ENCODE data around the gene MB.
"Not testable (repeated sequence)": the region's sequence is repeated elsewhere in the genome, so short reads cannot be mapped to it uniquely, and the experiment has no call there.

Gene MB

DNA sequence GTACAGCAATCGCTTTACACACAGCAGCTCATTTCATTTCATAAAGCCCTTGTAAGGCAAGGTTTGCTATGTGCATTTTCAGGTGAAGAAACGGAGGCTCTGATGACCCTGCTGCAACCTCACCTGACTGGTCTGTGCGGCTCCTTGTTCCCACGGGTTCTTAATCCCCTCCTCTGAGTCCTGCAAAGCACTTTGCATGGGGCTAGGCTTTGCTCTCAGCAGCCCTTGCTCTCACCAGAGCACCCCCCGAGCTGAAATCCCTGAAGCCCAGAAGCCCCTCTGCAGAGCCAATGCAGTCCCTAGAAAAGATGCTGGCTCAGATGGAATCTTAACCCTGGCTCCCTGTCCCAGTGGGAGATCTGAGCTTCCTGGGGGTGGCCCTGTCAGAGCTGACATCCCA is 20.1 kb upstream of the MB start:
- no peak for DNase-seq

DNA sequence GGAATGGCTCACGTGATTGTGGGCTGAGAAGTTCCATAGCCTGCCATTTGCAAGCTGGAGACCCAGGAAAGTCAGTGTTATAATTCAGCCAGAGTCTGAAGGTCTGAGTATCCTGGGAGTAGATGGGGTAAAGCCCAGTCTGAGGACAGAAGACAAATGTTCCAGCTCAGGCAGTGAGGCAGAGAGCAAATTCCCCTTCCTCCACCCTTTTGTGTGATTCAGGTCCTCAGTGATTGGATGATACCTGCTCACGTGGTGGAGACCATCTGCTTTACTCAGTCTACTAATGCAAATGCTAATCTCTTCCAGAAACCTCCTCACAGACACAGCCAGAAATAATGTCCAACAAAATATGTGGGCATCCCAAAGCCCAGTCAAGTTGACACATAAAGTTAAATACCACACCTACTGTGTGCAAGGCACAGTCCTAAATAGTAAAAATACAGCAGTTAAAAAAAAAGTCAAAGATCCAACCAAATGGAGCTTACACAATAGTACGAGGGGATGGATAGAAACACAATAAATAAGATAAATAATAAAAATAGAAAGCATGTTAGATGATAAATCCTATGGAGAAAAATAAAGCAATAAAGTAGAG is 17.9 kb upstream of the MB start:
- DNase-seq, result no peak

DNA sequence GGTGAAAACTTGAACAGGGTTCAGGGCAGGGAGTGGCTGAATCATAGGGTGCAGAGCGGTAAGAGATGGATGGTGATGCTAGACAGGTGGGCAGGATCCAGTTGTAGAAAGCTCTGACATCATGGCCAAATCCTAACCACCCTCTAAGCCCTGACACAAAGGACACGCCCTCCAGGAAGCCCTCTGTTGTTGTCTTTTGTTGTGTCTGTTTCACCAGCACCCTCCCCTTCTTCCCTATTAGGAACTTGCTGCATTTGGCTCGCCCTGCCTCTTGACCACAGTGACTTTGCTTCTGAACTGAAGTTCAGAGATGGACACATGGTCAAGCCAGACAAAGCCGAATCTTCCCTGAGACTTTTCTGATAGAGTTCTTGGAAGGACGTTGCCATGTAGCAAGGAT is 16.9 kb upstream of the MB start:
- DNase-seq, result no peak

DNA sequence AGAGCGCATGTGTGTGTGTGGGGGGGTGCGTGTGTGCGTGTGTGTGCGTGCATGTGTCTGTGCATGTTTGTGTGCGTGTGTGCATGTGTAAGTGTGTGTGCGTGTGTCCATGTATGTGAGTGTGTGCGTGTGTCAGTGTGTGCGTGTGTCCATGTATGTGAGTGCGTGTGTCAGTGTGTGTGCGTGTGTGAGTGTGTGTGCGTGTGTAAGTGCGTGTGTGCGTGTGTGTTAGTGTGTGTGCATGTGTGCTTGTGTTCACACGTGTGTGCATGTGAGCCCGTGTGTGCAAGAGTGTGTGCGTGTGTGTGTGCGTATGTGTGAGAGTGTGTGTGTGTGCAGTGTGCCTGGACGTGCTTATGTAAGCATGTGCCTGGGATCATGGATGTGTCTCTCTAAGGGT is 16.4 kb upstream of the MB start:
- DNase-seq, result no peak

DNA sequence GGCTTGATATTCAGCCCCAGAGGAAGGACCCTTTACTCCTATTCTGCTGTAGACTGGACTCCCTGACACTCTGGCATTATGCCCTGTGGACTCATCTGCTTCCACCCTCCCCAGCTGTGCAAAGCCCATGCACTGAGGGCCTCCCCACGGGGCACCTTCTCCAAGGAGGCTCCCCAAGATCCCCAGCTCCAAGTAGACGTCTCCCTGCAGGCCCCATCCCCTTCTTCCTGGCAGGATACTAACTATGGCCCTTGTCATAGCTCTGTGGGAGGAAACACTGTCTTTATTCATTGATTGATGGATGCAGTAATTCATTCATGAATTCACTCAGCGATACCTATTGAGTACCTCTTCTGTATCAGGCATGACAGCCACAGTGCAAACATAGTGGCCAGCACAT is 15.8 kb upstream of the MB start:
- DNase-seq, result no peak

DNA sequence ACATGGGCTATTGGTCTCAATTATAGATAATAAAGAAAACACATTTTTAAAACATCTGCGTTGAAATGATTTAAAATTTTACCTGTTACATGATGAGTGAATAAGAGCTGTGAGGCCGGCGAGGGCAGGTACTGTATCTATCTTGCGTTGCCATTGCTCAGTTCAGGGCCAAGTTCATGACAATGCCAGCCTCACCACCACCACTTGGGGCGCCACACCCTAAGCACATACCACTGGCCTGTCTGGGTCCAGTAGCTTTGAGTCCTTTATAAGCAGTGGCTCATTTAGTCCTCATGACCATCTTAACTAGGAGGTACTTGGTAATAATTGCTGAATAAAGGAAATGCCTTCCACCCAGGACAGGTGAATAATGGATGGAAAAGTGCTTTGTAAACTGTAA is 14.5 kb upstream of the MB start:
- DNase-seq, result no peak

DNA sequence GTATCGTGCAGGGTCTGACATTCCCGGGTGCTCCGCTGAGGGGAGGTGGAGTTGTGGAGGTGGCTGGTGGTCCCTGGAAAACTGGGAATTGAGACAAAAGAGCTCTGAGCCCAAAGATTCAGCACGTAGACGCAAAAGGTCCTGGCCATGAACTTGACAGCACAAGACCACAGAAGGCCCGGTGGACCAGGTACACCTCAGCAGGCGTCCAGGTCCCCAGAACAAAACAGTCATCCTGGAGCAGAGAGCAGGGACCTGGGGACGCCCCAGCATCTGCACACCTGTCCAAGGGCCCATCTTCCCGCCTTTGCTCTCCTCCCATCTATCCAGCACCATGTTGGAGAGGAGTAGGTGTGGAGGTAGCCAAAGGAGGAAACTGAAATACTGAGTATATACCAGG is 13.8 kb upstream of the MB start:
- no peak for DNase-seq

DNA sequence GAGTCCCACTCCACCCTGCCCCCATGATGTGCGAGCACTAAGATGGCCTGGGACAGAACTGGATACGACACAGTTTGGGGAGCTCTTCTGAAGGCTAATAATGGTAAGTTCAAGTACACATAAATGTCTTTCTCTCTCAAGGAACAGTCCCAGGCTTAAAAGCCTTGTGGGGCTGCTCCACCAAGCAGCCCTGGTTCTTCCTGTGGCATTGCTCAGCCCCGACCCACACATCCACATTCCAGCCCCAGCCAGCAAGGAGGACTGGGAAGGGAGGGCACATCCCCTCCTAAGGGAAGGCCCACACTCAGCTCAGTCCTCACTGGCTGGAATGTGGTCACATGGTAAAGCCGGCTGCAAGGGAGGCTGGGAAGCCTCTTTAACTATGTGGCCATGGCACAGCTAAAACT is 13.3 kb upstream of the MB start:
- no peak for DNase-seq

DNA sequence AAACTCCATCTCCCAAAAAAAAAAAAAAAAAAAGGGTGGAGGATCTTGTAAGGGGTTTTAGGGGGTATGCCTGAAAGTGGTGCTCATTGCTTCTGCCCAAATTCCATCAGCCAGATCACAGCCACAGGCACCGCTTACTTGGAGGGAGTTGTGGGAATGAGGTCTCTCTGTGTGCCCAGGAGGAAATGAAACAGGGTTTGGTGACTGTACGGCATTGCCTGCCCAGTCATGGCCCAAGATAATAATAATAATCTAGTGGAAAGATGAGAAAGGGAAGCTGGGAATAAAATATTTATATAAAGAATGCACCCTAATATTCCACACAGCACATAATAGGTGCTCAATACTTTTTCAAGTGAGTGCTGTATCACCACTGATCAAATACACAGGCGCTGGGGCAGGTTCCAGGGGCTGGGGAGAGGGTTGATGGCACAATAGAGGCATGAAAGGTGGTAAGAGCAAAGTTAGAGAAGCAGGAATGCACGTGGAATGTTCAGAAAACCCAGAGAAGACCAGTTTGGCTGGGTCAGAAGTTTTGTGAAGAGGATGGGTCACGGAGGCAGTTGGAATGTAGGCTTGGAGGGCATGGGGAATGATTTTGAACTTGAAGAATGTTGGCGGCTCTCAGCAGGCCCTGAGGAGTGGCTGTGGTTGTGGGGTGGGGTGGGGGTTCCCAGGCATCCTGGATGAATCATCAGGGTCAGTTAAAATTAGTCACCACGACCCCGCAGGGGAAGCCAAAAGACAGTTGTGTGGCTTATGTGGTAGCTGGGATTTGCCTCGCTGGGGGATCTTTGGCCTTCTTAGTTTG is 12.5 kb upstream of the MB start:
- peak; percentile 9 for DNase-seq

DNA sequence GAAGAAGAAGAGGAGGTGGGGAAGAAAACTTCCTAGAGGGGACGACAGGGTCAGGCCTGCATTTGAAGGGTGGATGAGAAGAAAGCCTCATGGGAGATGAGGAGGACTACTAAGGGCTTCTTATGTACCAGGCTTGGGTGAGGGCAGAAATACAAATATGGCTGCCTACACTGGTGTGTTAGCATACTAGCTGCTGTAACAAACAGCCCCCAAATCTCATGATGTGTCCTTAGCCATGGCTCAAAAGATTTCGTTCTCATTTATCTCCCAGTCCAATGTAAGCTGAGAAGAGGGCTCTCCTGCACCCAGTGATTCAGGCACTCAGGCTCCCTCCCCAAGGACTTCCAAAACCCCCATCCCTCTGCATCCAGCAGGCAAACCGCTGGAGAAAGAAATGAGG is 11.6 kb upstream of the MB start:
- no peak for DNase-seq

DNA sequence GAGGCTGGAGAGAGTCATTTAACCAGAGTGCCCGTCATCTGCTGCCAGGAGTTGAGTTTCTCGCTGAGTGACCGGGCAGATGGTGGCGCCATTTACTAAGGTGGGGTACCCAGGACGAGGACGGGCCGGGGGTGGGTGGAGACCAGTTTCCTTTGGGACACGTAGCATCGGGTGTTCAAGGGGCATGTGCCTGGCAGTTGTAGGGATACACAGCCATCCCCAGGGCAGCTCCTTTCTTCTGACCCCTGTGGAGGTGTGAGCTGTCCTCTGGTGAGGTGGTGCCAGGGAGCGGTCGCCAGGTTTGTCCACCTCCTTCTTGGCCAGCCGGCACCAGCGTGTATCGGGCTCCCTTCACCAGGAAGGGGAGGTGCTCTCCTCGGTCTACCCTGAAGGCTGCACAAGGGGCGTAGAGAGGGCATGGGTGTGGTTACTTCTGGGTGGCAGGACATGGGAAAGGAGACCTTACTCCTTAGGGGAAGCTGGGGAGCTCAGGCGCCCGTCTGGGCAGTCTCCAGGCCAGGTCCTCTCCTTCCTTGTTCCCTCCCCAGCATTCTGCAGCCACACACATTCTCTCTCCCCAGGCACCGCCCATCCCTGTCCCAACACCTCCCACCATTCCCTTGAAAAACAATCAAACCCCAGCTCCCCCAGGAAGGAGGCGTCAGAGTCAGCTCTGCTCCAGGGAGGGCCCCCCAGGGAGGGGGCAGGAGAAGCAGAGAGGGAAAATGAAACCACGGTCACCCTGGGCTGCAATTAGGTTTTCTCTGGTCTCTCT is 10.3 kb upstream of the MB start:
- DNase-seq, result no peak

DNA sequence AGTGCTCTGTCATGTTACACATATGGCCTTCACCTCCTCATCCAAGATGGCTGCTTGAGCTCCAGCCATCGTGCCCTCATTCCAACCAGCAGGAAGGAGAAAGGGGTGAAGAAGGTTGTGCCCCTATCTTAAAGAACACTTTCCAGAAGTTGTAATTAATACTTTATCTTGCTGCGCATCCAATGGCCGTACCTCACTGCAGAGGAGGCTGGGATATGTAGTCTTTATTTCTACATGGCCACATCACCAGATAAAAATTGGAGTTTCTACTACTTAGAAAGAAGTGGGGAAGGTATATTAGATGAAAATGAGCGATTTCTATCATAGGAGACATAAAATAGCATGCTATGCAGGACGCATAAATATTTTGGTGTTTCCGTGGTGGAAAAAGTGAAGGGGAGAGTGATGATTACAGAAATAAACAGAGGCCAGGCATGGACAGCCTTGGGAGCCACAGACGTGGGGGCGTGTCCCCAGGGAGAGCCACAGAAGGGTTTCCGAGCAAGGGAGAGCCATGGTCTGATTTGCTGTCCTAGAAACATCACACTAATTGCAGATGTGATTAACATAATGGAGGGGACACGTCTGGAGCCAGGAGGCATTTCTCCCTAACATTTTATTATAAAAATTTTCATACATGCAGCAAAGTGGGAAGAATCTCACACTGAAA is 8.8 kb upstream of the MB start:
- DNase-seq, result no peak

DNA sequence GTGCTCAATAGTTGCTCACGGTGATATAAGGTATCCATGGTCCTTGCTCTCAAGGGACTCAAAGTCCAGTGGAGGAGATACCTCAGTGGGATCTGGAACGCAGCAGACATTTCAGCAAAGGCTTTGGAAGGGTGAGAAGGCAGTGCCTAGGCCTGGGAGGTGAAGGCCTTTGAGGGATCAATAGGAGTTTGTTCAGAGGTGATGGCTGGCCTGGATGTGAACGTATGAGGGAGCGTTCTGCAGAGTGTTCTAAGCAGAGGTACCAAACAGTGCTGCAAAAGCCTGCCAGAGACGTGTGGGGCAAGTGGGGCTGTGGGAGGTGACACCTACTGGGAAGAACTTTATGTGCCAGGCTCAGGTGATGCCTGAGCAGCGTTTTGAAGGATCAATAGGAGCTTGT is 7.4 kb upstream of the MB start:
- DNase-seq, result no peak

DNA sequence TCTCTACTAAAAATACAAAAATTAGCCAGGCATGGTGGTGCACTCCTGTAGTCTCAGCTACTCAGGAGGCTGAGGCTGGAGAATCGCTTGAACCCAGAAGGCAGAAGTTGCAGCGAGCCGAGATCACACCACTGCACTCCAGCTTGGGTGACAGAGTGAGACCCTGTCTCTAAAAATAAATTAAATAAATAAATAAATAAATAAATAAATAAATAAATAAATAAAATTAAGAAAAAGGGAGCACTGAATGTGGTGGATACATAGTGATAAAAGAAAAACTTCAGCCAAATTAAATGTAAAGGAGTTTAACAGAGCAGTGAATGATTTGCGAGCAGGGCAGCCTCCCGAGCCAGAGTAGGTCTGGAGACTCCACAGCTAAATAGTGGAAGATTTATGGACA is 6.8 kb upstream of the MB start:
- not testable (repeated sequence) for DNase-seq

DNA sequence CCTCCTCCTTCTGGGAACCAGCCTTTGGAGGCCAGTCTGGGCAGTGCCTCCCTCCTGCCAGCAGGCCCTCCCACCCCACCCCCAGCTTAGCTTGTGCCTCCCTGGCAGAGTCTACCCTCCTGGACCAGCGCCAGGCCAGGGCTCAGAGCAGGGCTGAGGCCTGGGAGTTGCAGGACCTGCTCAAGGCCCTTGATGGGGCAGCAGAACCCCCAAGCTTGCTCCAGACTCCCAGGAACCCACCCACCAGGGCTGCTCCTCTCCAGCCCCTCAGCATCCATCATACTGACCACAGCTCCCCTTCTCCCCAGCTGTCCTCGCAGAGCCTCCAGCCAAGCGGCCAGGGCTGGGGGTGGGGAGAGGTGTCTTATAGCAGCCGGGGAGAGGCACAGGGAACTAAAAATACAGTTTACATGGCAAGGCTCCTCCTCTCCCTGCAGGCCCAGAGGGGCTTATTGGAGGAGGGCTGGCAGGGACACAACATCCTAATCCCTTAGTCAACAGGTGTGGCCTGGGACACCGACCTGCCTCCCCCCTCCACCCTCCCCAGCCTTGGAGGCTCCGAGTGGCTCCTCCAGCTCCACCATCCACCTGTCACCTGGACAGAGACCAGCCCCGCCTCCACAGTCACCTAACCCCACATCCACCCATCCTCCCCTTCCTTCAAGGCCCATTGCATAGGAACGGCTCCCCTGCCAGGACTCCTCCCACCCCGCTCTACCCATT is 5.2 kb upstream of the MB start:
- no peak for DNase-seq

DNA sequence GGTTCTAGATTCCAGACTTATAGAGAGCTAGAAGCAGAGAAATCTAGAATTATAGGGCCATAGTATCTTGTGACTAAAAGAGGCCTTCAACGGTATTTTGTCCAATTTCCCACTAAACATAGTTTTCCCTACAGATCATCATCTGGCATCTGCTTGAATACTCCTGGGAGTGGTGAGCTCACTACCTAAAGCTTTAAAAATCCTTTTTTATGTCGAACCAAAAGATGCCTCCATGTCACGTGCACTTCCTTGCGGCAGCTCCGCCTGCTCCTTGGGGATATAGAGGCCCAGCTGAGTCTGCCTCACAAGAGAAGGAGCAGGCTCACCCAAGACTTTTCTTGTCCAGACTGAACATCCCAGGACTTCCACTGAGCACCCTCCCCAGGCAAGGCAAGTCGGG is 4.3 kb upstream of the MB start:
- DNase-seq, result no peak

DNA sequence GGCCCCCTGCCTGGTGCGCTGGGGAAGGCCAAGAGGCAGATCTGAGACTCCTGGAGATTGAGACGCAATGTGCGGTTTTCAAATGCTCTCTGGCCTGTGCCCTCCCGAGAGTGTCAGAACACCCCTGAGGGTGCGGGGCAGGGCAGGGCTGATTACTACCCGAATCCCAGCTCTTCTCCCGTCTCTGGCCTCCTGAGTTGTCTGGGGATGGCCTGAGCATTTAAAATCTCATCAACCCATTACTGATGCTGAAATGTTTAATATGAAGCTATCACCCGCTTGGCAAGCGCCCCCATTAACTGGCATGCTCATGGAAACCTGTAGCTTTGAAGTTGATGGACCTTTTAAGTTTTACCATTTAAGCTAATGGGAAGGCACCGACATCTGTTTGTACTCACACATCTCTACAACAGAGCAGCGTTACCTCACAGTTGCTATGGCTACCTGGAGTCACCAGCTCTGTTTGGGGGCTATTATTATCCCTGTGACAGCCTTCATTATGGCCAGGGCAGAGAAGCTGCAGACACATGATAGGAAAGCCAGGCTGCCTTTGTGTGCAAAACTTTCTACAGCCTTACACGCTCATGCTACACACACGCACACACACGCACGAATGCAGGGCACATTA is 3.6 kb upstream of the MB start:
- DNase-seq, result no peak

DNA sequence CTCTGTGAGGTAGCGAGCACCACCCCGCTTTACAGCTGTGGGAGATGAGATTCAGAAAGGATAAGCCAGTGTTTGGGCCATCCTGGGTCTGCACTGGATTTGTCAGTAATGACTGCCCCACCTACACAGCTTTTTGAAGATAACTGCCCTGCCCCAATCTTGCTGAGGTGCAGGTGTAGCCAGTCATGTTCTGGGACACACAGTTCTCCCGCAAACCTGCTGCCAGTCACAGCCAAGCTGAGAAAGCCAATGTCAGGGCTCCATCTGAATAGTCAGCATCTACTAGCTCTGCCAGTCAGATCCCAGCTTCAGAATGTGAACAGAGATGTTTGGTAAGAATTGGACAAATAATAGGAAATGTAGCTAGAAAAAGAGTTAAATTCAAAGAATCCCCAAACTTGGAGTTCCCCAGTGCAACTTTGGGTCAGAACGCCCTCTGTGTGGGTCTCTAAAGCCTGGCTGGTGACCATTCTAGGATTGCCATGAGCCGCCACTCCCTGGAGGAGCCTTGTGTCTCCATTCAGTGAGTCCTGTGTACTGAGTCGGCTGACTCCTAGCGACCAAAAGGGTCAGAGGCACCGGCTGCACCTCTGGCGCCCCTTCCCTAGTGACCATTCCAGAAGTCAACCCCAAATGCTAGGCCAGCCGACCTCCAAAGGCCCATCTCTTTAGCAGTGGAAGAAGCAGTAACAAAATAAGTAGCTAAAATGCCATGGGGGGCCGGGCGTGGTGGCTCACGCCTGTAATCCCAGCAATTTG is 2.4 kb upstream of the MB start:
- no peak for DNase-seq

DNA sequence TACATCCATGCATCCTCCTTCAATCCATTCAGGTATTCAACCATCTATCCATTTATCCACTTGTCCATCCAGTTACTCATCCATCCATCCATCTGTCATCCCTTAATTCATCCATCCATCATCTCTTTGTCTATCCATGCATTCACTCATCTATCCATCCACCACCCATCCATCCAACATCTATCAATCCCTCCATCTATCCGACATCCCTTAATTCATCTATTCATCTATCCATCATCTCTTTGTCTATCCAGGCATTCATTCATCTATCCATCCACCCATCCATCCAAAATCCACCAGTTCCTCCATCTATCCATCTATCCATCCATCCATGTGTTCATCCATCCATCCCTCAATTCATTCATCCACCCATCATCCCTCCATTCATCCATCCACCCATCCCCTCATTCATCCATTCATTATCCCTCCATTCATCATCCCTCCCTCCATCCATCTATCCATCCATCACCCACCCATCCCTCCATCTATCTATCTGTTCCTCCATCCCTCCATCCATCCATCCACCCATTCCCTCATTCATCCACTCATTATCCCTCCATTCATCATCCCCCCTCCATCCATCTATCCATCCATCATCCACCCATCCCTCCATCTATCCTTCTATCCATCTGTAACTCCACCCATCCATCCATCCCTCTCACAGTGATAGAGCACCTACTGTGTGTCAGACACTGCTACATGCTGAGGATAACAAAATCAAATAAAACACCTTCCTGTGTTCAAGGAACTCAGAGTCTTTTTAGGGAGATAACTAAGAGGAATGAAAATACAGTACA is 1.5 kb upstream of the MB start:
- DNase-seq, result no peak

DNA sequence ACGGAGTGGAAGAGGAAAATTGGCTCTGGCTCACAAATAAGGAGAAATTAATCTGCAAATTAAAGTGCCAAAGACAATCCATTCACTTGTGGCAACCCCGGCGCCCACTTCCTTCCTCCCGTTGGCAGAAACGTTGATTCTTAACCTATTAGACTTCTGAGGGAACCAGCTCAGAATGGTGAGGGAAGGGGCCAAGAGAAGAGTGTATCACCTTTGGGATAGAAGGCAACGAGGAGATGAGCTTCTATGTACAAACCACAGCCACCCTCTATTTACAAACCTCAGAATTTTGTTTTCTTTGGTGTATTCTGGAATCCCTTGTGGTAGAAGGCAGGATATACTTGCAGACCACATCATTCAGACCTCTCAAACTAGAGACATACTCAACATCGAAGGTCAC is 1.1 kb downstream of the MB start:
- no peak for DNase-seq

DNA sequence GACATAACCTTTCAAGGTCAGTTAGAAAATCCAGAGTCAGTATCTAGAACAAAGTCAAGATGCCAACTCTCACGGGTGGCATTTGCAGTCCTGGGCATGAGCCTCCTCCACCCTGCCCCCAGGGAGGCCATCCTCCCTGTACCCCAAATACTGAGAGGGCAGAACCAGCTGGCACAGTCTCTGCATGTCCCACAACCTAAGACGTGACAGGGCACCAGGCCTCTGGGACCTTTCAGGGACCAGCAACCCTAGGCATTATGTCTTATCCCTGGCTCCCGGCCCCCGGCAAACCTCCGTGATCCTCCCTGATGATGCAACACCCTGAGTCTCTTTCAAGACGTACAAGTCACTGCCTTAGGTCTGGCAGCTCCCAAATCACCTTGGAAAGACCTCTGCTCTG is 2.0 kb downstream of the MB start:
- DNase-seq, result no peak

All from central memory CD4-positive, alpha-beta T cell (primary cell).